Smooth muscle cell (in vitro differentiated cells): ENCODE data around the gene HGF. TPM values are rescaled to one million over a fixed set of nuclear protein-coding genes. Genes with fewer than 3 reads are reported as not detected.

ENCODE experiments used
- DNase-seq: peaks from one replicate; lab custom pipeline; 2025; ENCODE audit not compliant: unreplicated experiment; lab: John Stamatoyannopoulos, UW
- H2AFZ ChIP-seq: fragments of 200-600 bp; sonication (generic); 2 replicates; pipeline ENCODE4 v1.6.0; 2016; ENCODE audit warnings: antibody characterized with exemption, low read depth, mild to moderate bottlenecking
- H3F3A ChIP-seq: fragments of 200-600 bp; sonication (generic); 2 replicates; pipeline ENCODE4 v1.6.0; 2017; ENCODE audit warnings: antibody characterized with exemption, low read depth
- H3K27ac ChIP-seq: fragments of 200-600 bp; sonication (generic); 2 replicates; pipeline ENCODE4 v1.5.1; 2016; ENCODE audit warnings: low read depth, mild to moderate bottlenecking
- H3K27me3 ChIP-seq: fragments of 200-600 bp; sonication (generic); 2 replicates; pipeline ENCODE4 v1.6.1; 2016; ENCODE audit warnings: low read depth, mild to moderate bottlenecking
- H3K36me3 ChIP-seq: fragments of 200-600 bp; sonication (generic); 2 replicates; pipeline ENCODE4 v1.5.1; 2016; ENCODE audit warnings: low read depth
- H3K4me1 ChIP-seq: fragments of 200-600 bp; sonication (generic); 2 replicates; pipeline ENCODE4 v1.5.1; 2016; ENCODE audit warnings: low read depth
- H3K4me2 ChIP-seq: fragments of 200-600 bp; sonication (generic); 2 replicates; pipeline ENCODE4 v1.6.0; 2016; ENCODE audit warnings: mild to moderate bottlenecking
- H3K4me3 ChIP-seq: fragments of 200-600 bp; sonication (generic); 2 replicates; pipeline ENCODE4 v1.5.1; 2016; ENCODE audit warnings: mild to moderate bottlenecking
- H3K79me2 ChIP-seq: fragments of 200-600 bp; sonication (generic); 2 replicates; pipeline ENCODE4 v1.6.0; 2016; ENCODE audit warnings: low read depth, mild to moderate bottlenecking
- H3K9ac ChIP-seq: fragments of 200-600 bp; sonication (generic); 2 replicates; pipeline ENCODE4 v1.6.0; 2016; ENCODE audit warnings: low read depth
- H3K9me3 ChIP-seq: fragments of 200-600 bp; sonication (generic); replicated peaks from 2 replicates; pipeline ENCODE4 v1.5.1; 2016; ENCODE audit warnings: low read depth
- H4K20me1 ChIP-seq: fragments of 200-600 bp; sonication (generic); 2 replicates; pipeline ENCODE4 v1.6.0; 2016; ENCODE audit warnings: low read depth
- CTCF ChIP-seq: fragments of 200-600 bp; sonication (generic); IDR thresholded peaks from 2 replicates; pipeline ENCODE4 v1.5.1; 2017; ENCODE audit warnings: borderline replicate concordance, mild to moderate bottlenecking, antibody characterized with exemption; ENCODE audit not compliant: insufficient read depth, poor library complexity, severe bottlenecking
- WGBS: methylation state at CpG from one replicate; pipeline ENCODE4 v1.1.7; 2016; ENCODE audit warnings: low lambda C conversion rate; 5-methylcytosine and 5-hydroxymethylcytosine counted together
- polyA plus RNA-seq: library from polyadenylated mRNA; unstranded; fragments of >200 nt; fragmentation: Nextera tagmentation; extraction: Ambion mirVana; gene quantifications from 2 replicates; pipeline ENCODE4 v1.2.1, GENCODE V29; 2016
- total RNA-seq: library from RNA; depleted of rRNA; stranded (reverse); fragments of >200 nt; gene quantifications from 2 replicates; pipeline ENCODE4 v1.2.3, GENCODE V29; 2014

The HGF gene
- total and polyA plus RNA-seq, 2 experiments from 2014 or later, result 15.4 to 43.6 TPM

- DNase-seq, result no peak
- peaks cover 29% of the 10 kb centered on the region for H3K79me2 ChIP-seq
- no peak overlapping the region for H3K4me2 ChIP-seq
- H3K4me1 ChIP-seq, result peaks cover 3% of the 10 kb centered on the region
- no peaks in the 10 kb centered on the region for H3K36me3 ChIP-seq
- WGBS, result 87% methylated on average over 7 of the region's 7 CpGs
- no peaks in the 10 kb centered on the region for H3K9me3 ChIP-seq
- H4K20me1 ChIP-seq, result no peaks in the 10 kb centered on the region
- H3K4me3 ChIP-seq, result no peak overlapping the region
- H2AFZ ChIP-seq, result no peak overlapping the region
- no peak overlapping the region for H3K27ac ChIP-seq
- TF ChIP-seq CTCF, result no peak
- H3K9ac ChIP-seq, result no peak overlapping the region
- H3F3A ChIP-seq, result no peaks in the 10 kb centered on the region
- no peaks in the 10 kb centered on the region for H3K27me3 ChIP-seq
Measured at GRCh38 chr7:81770728-81771223, 929 bp upstream of the HGF start.

GRCh38 chr7:81768951-81769778 lies 682 bp downstream of the HGF start:
- Histone ChIP-seq H3K27ac (no peak overlapping the region), H3F3A (no peaks in the 10 kb centered on the region), H3K9ac (no peak overlapping the region), H3K79me2 (peaks cover 45% of the 10 kb centered on the region), H3K9me3 (no peaks in the 10 kb centered on the region), H3K4me1 (peaks cover 7% of the 10 kb centered on the region), H3K27me3 (no peaks in the 10 kb centered on the region), H2AFZ (peak overlapping the region; percentile 89), H4K20me1 (no peaks in the 10 kb centered on the region), H3K4me3 (peak overlapping the region; percentile 53), H3K4me2 (peak overlapping the region; percentile 83), H3K36me3 (no peaks in the 10 kb centered on the region)
- no peak for DNase-seq
- no peak for TF ChIP-seq CTCF
- 29% methylated on average over 9 of the region's 9 CpGs for WGBS

- no peak for DNase-seq
- H3K9me3 ChIP-seq, result no peaks in the 10 kb centered on the region
- no peaks in the 10 kb centered on the region for H4K20me1 ChIP-seq
- peak overlapping the region; percentile 83 for H3K4me2 ChIP-seq
- peak overlapping the region; percentile 48 for H2AFZ ChIP-seq
- 95% methylated on average over 5 of the region's 5 CpGs for WGBS
- H3K9ac ChIP-seq, result no peak overlapping the region
- TF ChIP-seq CTCF, result no peak
- H3F3A ChIP-seq, result no peaks in the 10 kb centered on the region
- no peaks in the 10 kb centered on the region for H3K36me3 ChIP-seq
- peaks cover 9% of the 10 kb centered on the region for H3K4me1 ChIP-seq
- no peaks in the 10 kb centered on the region for H3K27me3 ChIP-seq
- H3K79me2 ChIP-seq, result peaks cover 58% of the 10 kb centered on the region
- H3K4me3 ChIP-seq, result peak overlapping the region; percentile 53
- H3K27ac ChIP-seq, result no peak overlapping the region
Measured at GRCh38 chr7:81767926-81768325, 1.9 kb downstream of the HGF start.

GRCh38 chr7:81761821-81762220 lies 8.0 kb downstream of the HGF start:
- no peak for TF ChIP-seq CTCF
- H3K27me3 ChIP-seq, result no peaks in the 10 kb centered on the region
- peaks cover 14% of the 10 kb centered on the region for H3K4me1 ChIP-seq
- H3F3A ChIP-seq, result no peaks in the 10 kb centered on the region
- H2AFZ ChIP-seq, result no peak overlapping the region
- no peaks in the 10 kb centered on the region for H3K36me3 ChIP-seq
- H3K9me3 ChIP-seq, result no peaks in the 10 kb centered on the region
- peaks cover 39% of the 10 kb centered on the region for H3K79me2 ChIP-seq
- no peak for DNase-seq
- no peak overlapping the region for H3K9ac ChIP-seq
- H3K4me3 ChIP-seq, result no peak overlapping the region
- H4K20me1 ChIP-seq, result no peaks in the 10 kb centered on the region
- 72% methylated on average over 2 of the region's 2 CpGs for whole genome bisulfite sequencing
- no peak overlapping the region for H3K4me2 ChIP-seq
- no peak overlapping the region for H3K27ac ChIP-seq
